ENCODE results near the gene SUMO2. TPM values are rescaled to one million over a fixed set of nuclear protein-coding genes. Genes with fewer than 3 reads are reported as not detected.

SUMO2 gene
- total and polyA plus RNA-seq, 2 experiments from 2014 or later = 70.8 to 465 TPM

- peak within 1 kb of the TSS; percentile 97 for H2AFZ ChIP-seq
- H3F3A ChIP-seq (ENCODE audit: insufficient read depth) = peaks cover 7% of the 10 kb centered on the region
- DNase-seq = peak; percentile 97
- in situ Hi-C loops (cut with MboI) = no loop called here
- H3K27me3 ChIP-seq (replicated peaks; ENCODE audit: insufficient read depth) = no peaks in the 10 kb centered on the region
- H3K4me2 ChIP-seq (ENCODE audit: unreplicated experiment) = peak within 1 kb of the TSS; percentile 90
- H3K36me3 ChIP-seq (ENCODE audit: low read depth) = peaks cover 8% of the 10 kb centered on the region
- peak within 1 kb of the TSS; percentile 98 for H3K4me3 ChIP-seq
- 1% methylated on average over 49 to 54 of the region's 57 CpGs for WGBS, 2 experiments (ENCODE audit: low coverage in 1 of 2, low lambda C conversion rate in 2 of 2, missing lambda C conversion rate in 2 of 2)
- H3K9me2 ChIP-seq (ENCODE audit: insufficient read depth) = no peaks in the 10 kb centered on the region
- peak within 1 kb of the TSS; percentile 97 for H3K27ac ChIP-seq
- TF ChIP-seq EZH2phosphoT487 (IDR thresholded peaks at IDR 0.05; ENCODE audit: insufficient read depth, low read depth) (no peak), EZH2 (IDR thresholded peaks at IDR 0.05; ENCODE audit: insufficient read depth, poor library complexity, severe bottlenecking) (no peak)
- H4K20me1 ChIP-seq (ENCODE audit: insufficient read depth) = no peaks in the 10 kb centered on the region
- H3K9ac ChIP-seq = peak within 1 kb of the TSS; percentile 97
- peaks cover 48% of the 10 kb centered on the region for H3K79me2 ChIP-seq (ENCODE audit: insufficient read depth)
- peaks cover 8% of the 10 kb centered on the region; the same call in 1 of the 2 replicates for H3K4me1 ChIP-seq (ENCODE audit: insufficient read depth)
- H3K9me3 ChIP-seq (ENCODE audit: low read depth) = no peaks in the 10 kb centered on the region
Observed at GRCh38 chr17:75205037-75205792, 22.5 kb upstream of the SUMO2 start, which contains the start of gene NUP85. TSS of gene NUP85 (plus strand) at chr17:75205679. CDS start at chr17:75205762, 83 bp downstream.

- no peaks in the 10 kb centered on the region for H3K9me3 ChIP-seq (ENCODE audit: low read depth)
- H3K79me2 ChIP-seq (ENCODE audit: insufficient read depth) = no peaks in the 10 kb centered on the region
- no peaks in the 10 kb centered on the region for H3K9me2 ChIP-seq (ENCODE audit: insufficient read depth)
- H3K27ac ChIP-seq = no peak overlapping the region
- no peak overlapping the region for H3K9ac ChIP-seq
- in situ Hi-C loops (cut with MboI) = no loop called here
- H3K4me1 ChIP-seq (ENCODE audit: insufficient read depth) = no peaks in the 10 kb centered on the region
- TF ChIP-seq EZH2phosphoT487 (IDR thresholded peaks at IDR 0.05; ENCODE audit: insufficient read depth, low read depth) (no peak), EZH2 (IDR thresholded peaks at IDR 0.05; ENCODE audit: insufficient read depth, poor library complexity, severe bottlenecking) (no peak)
- no peaks in the 10 kb centered on the region for H4K20me1 ChIP-seq (ENCODE audit: insufficient read depth)
- H3K4me2 ChIP-seq (ENCODE audit: unreplicated experiment) = no peak overlapping the region
- H3K27me3 ChIP-seq (replicated peaks; ENCODE audit: insufficient read depth) = no peaks in the 10 kb centered on the region
- H3K36me3 ChIP-seq (ENCODE audit: low read depth) = no peaks in the 10 kb centered on the region
- no peak for DNase-seq
- peaks cover 7% of the 10 kb centered on the region for H3F3A ChIP-seq (ENCODE audit: insufficient read depth)
- H2AFZ ChIP-seq = no peak overlapping the region
- H3K4me3 ChIP-seq = no peak overlapping the region
- WGBS, 2 experiments (ENCODE audit: low coverage in 1 of 2, low lambda C conversion rate in 2 of 2, missing lambda C conversion rate in 2 of 2) = 80 to 82% methylated on average over 6 of the region's 6 CpGs
Observed at GRCh38 chr17:75199886-75200618, 17.3 kb upstream of the SUMO2 start.

- Histone ChIP-seq H3K9me3 (ENCODE audit: low read depth) (no peaks in the 10 kb centered on the region), H3K9me2 (ENCODE audit: insufficient read depth) (no peaks in the 10 kb centered on the region), H3K27me3 (replicated peaks; ENCODE audit: insufficient read depth) (no peaks in the 10 kb centered on the region), H3K9ac (no peak overlapping the region), H3K4me1 (ENCODE audit: insufficient read depth) (no peaks in the 10 kb centered on the region), H3K4me2 (ENCODE audit: unreplicated experiment) (no peak overlapping the region), H4K20me1 (ENCODE audit: insufficient read depth) (no peaks in the 10 kb centered on the region), H3K27ac (no peak overlapping the region), H3K79me2 (ENCODE audit: insufficient read depth) (no peaks in the 10 kb centered on the region), H3K4me3 (no peak overlapping the region), H3K36me3 (ENCODE audit: low read depth) (no peaks in the 10 kb centered on the region), H2AFZ (no peak overlapping the region), H3F3A (ENCODE audit: insufficient read depth) (no peaks in the 10 kb centered on the region)
- in situ Hi-C loops (cut with MboI) = no loop called here
- DNase-seq = peak; percentile 8
- no peak for TF ChIP-seq EZH2phosphoT487 (IDR thresholded peaks at IDR 0.05; ENCODE audit: insufficient read depth, low read depth)
- no peak for TF ChIP-seq EZH2 (IDR thresholded peaks at IDR 0.05; ENCODE audit: insufficient read depth, poor library complexity, severe bottlenecking)
- WGBS, 2 experiments (ENCODE audit: low coverage in 1 of 2, low lambda C conversion rate in 2 of 2, missing lambda C conversion rate in 2 of 2) = 72 to 82% methylated on average over 4 of the region's 5 CpGs
Observed at GRCh38 chr17:75194879-75195278, 12.1 kb upstream of the SUMO2 start.

GRCh38 chr17:75191584-75191983 is 8.8 kb upstream of the SUMO2 start:
- H3K4me1 ChIP-seq (ENCODE audit: insufficient read depth) = no peaks in the 10 kb centered on the region
- no peaks in the 10 kb centered on the region for H3K79me2 ChIP-seq (ENCODE audit: insufficient read depth)
- in situ Hi-C loops (cut with MboI) = no loop called here
- no peaks in the 10 kb centered on the region for H3K9me2 ChIP-seq (ENCODE audit: insufficient read depth)
- H3K4me2 ChIP-seq (ENCODE audit: unreplicated experiment) = no peak overlapping the region
- H3F3A ChIP-seq (ENCODE audit: insufficient read depth) = no peaks in the 10 kb centered on the region
- no peak overlapping the region for H3K9ac ChIP-seq
- peak; percentile 59 for DNase-seq
- H3K27ac ChIP-seq = no peak overlapping the region
- H2AFZ ChIP-seq = no peak overlapping the region; the same call in 1 of the 2 replicates
- H4K20me1 ChIP-seq (ENCODE audit: insufficient read depth) = no peaks in the 10 kb centered on the region
- H3K27me3 ChIP-seq (replicated peaks; ENCODE audit: insufficient read depth) = no peaks in the 10 kb centered on the region
- no peaks in the 10 kb centered on the region for H3K9me3 ChIP-seq (ENCODE audit: low read depth)
- no peak overlapping the region for H3K4me3 ChIP-seq
- no peaks in the 10 kb centered on the region for H3K36me3 ChIP-seq (ENCODE audit: low read depth)
- 38 to 54% methylated on average over 4 of the region's 4 CpGs for WGBS, 2 experiments (ENCODE audit: low coverage in 1 of 2, low lambda C conversion rate in 2 of 2, missing lambda C conversion rate in 2 of 2)
- TF ChIP-seq EZH2phosphoT487 (IDR thresholded peaks at IDR 0.05; ENCODE audit: insufficient read depth, low read depth) (no peak), EZH2 (IDR thresholded peaks at IDR 0.05; ENCODE audit: insufficient read depth, poor library complexity, severe bottlenecking) (no peak)
